ENCODE measurements around the gene HLCS. TPM values are rescaled to one million over a fixed set of nuclear protein-coding genes. Genes with fewer than 3 reads are reported as not detected.

The HLCS gene
- total RNA-seq, 2 donors from 2014 or later: 17.5 to 29.3 TPM

- Histone ChIP-seq H3K36me3 (no peaks in the 10 kb centered on the region), H3K27ac (no peak overlapping the region), H3K27me3 (replicated peaks; ENCODE audit: insufficient read depth) (no peaks in the 10 kb centered on the region), H3K4me1 (ENCODE audit: control insufficient read depth in 1 of 2, low read depth in 2 of 2) (peaks cover 0 to 3% of the 10 kb centered on the region in 2 donors), H3K4me3 (no peak overlapping the region), H3K9me3 (no peaks in the 10 kb centered on the region)
- ATAC-seq (ENCODE audit: insufficient number of reproducible peaks, low FRiP score, low read depth) (no peak), DNase-seq (ENCODE audit: low spot score) (no peak)
- no peak for TF ChIP-seq CTCF (IDR thresholded peaks at IDR 0.05)
These were observed 108.0 kb downstream of the HLCS start for GRCh38 chr21:36858320-36858957.

GRCh38 chr21:36856643-36857042 is 109.8 kb downstream of the HLCS start:
- H3K4me1 ChIP-seq (ENCODE audit: control insufficient read depth in 1 of 2, low read depth in 2 of 2): peaks cover 0 to 3% of the 10 kb centered on the region in 2 donors
- no peak for ATAC-seq (ENCODE audit: insufficient number of reproducible peaks, low FRiP score, low read depth)
- H3K27ac ChIP-seq: no peak overlapping the region
- H3K9me3 ChIP-seq: no peaks in the 10 kb centered on the region
- no peaks in the 10 kb centered on the region for H3K36me3 ChIP-seq
- no peak for DNase-seq (ENCODE audit: low spot score)
- no peaks in the 10 kb centered on the region for H3K27me3 ChIP-seq (replicated peaks; ENCODE audit: insufficient read depth)
- H3K4me3 ChIP-seq: no peak overlapping the region
- no peak for TF ChIP-seq CTCF (IDR thresholded peaks at IDR 0.05)

GRCh38 chr21:36854391-36854790 is 112.1 kb downstream of the HLCS start:
- H3K36me3 ChIP-seq: no peaks in the 10 kb centered on the region
- no peak overlapping the region for H3K4me3 ChIP-seq
- TF ChIP-seq CTCF (IDR thresholded peaks at IDR 0.05): no peak
- H3K4me1 ChIP-seq (ENCODE audit: control insufficient read depth in 1 of 2, low read depth in 2 of 2): peaks cover 3 to 13% of the 10 kb centered on the region in 2 donors
- H3K27me3 ChIP-seq (replicated peaks; ENCODE audit: insufficient read depth): no peaks in the 10 kb centered on the region
- ATAC-seq (ENCODE audit: insufficient number of reproducible peaks, low FRiP score, low read depth) (no peak), DNase-seq (ENCODE audit: low spot score) (no peak)
- H3K27ac ChIP-seq: no peak overlapping the region
- H3K9me3 ChIP-seq: no peaks in the 10 kb centered on the region

DNA sequence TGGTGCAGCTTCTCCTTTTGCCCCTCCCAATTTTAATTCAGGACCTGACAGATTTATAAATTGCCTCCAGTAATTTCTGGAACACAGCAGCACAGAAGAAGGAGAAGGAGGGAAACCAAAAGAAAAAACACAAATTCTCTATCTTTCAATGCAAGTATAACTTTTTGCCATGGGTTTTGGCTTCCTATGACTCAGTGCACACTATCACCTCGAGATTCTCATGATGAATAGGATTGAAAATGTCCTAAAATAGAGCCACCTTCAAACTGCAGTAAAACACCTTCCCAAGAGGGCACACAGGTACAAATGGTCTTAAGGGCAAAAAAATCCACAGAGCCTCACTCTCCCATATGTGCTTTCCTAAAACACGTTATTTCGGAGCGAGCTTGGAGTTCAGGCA is 113.6 kb downstream of the HLCS start:
- peaks cover 3 to 25% of the 10 kb centered on the region in 2 donors for H3K4me1 ChIP-seq (ENCODE audit: control insufficient read depth in 1 of 2, low read depth in 2 of 2)
- no peak for TF ChIP-seq CTCF (IDR thresholded peaks at IDR 0.05)
- no peaks in the 10 kb centered on the region for H3K9me3 ChIP-seq
- DNase-seq (ENCODE audit: low spot score): no peak
- no peak overlapping the region for H3K4me3 ChIP-seq
- ATAC-seq (ENCODE audit: insufficient number of reproducible peaks, low FRiP score, low read depth): no peak
- no peaks in the 10 kb centered on the region for H3K36me3 ChIP-seq
- H3K27ac ChIP-seq: no peak overlapping the region
- H3K27me3 ChIP-seq (replicated peaks; ENCODE audit: insufficient read depth): no peaks in the 10 kb centered on the region

DNA sequence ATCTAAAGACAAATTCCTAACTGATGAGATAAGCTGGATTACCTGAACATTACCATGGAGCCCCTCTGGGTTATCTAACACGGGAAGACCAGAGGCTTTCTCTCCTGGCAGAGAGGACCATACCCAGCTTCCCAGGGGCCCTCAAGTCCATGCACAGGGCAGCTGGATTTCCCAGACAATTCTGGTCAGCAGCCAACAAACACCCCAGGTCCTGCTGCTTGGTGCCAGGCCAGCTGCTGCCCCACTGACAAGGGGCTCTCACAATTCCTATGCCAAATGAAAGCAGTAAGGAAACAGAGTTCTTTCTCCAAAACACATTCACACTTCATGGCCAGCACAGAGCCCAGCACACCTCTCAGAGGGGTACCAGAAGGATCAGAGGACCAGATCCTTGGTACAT is 114.2 kb downstream of the HLCS start:
- DNase-seq (ENCODE audit: low spot score) (no peak), ATAC-seq (ENCODE audit: insufficient number of reproducible peaks, low FRiP score, low read depth) (no peak)
- Histone ChIP-seq H3K4me3 (no peak overlapping the region), H3K27ac (no peak overlapping the region), H3K27me3 (replicated peaks; ENCODE audit: insufficient read depth) (no peaks in the 10 kb centered on the region), H3K4me1 (ENCODE audit: control insufficient read depth in 1 of 2, low read depth in 2 of 2) (peaks cover 3 to 30% of the 10 kb centered on the region in 2 donors), H3K36me3 (no peaks in the 10 kb centered on the region), H3K9me3 (no peaks in the 10 kb centered on the region)
- TF ChIP-seq CTCF (IDR thresholded peaks at IDR 0.05): no peak

All from thoracic aorta (tissue), 2 donors.